Lower leg skin (tissue), 4 donors: ENCODE results near the gene IL10RB. TPM values are rescaled to one million over a fixed set of nuclear protein-coding genes. Genes with fewer than 3 reads are reported as not detected.

Source experiments
- DNase-seq, 2 donors: peaks; one replicate each; pipeline ENCODE4 v3.0.0-alpha.2; 2019; ENCODE audit warnings: low spot score in 2 of 2
- H3K4me3 ChIP-seq: fragments of 200-600 bp; sonication (generic); 2 replicates; pipeline ENCODE4 v1.5.1; 2017; ENCODE audit warnings: mild to moderate bottlenecking, low read depth; ENCODE audit not compliant: poor library complexity, severe bottlenecking
- CTCF ChIP-seq, 3 donors: fragments of 450-650 bp; IDR thresholded peaks; one replicate each; pipeline ENCODE4 v1.5.1; 2016; ENCODE audit warnings: antibody characterized with exemption in 3 of 3, mild to moderate bottlenecking in 3 of 3, moderate library complexity in 2 of 3
- POLR2A ChIP-seq, 2 donors: fragments of 450-650 bp; IDR thresholded peaks; one replicate each; pipeline ENCODE4 v1.6.1; 2016 to 2017; ENCODE audit warnings: antibody characterized with exemption in 2 of 2, mild to moderate bottlenecking in 1 of 2, moderate library complexity in 1 of 2
- WGBS, 2 donors: methylation state at CpG; one replicate each; pipeline ENCODE4 v1.1.5; 2018; 5-methylcytosine and 5-hydroxymethylcytosine counted together
- intact Hi-C: fragments of 100-400 bp; cut with DNase I; formaldehyde crosslinking; loops from one replicate; pipeline ENCODE4 v1.15.0; 2023; ENCODE audit warnings: low total_unique reads
- total RNA-seq, 4 donors: library from RNA; depleted of rRNA; stranded (reverse); fragments of >200 nt; gene quantifications; one replicate each; pipeline ENCODE4 v1.1.0, GENCODE V29; 2016

The IL10RB gene
- total RNA-seq, 4 donors from 2014 or later: 27.6 to 33.3 (median 30.2) TPM

- WGBS, 2 donors: 1% methylated on average over 68 to 85 of the region's 86 CpGs
- peak within 1 kb of the TSS; percentile 92 for H3K4me3 ChIP-seq
- TF ChIP-seq POLR2A (IDR thresholded peaks at IDR 0.05) (peak in 1 of 2 donors; percentile 14), CTCF (IDR thresholded peaks at IDR 0.05) (peak in 1 of 3 donors; percentile 4)
- intact Hi-C loops: no loop called here
- DNase-seq: peak; percentile 98 to 100
Observed at GRCh38 chr21:33324291-33325221, 58.4 kb downstream of the IL10RB start, which contains the start of gene IFNAR1. IFNAR1 (plus strand) TSS chr21:33324970; CDS start chr21:33325056, 86 bp downstream.

GRCh38 chr21:33325222-33326067 is 59.3 kb downstream of the IL10RB start:
- H3K4me3 ChIP-seq: peak overlapping the region; percentile 92
- intact Hi-C loops: no loop called here
- peak; percentile 69 to 94 for DNase-seq
- TF ChIP-seq POLR2A (IDR thresholded peaks at IDR 0.05) (no peak), CTCF (IDR thresholded peaks at IDR 0.05) (no peak)
- 0% methylated on average over 26 to 28 of the region's 28 CpGs for WGBS, 2 donors

GRCh38 chr21:33327326-33327725 is 61.2 kb downstream of the IL10RB start:
- no peak for TF ChIP-seq POLR2A (IDR thresholded peaks at IDR 0.05)
- no peak for TF ChIP-seq CTCF (IDR thresholded peaks at IDR 0.05)
- DNase-seq: no peak
- H3K4me3 ChIP-seq: no peak overlapping the region
- WGBS, 2 donors: 77 to 80% methylated on average over 3 of the region's 3 CpGs
- intact Hi-C loops: no loop called here

GRCh38 chr21:33327792-33328433 is 61.7 kb downstream of the IL10RB start:
- WGBS, 2 donors: 82 to 91% methylated on average over 7 of the region's 7 CpGs
- DNase-seq: no peak
- intact Hi-C loops: no loop called here
- TF ChIP-seq POLR2A (IDR thresholded peaks at IDR 0.05) (no peak), CTCF (IDR thresholded peaks at IDR 0.05) (no peak)
- no peak overlapping the region for H3K4me3 ChIP-seq

GRCh38 chr21:33330726-33331125 is 64.6 kb downstream of the IL10RB start:
- TF ChIP-seq CTCF (IDR thresholded peaks at IDR 0.05) (no peak), POLR2A (IDR thresholded peaks at IDR 0.05) (no peak)
- 84 to 96% methylated on average over 3 of the region's 3 CpGs for WGBS, 2 donors
- intact Hi-C loops: no loop called here
- no peak for DNase-seq
- H3K4me3 ChIP-seq: no peak overlapping the region
